Left lung (tissue), 10 donors: ENCODE data around the gene KMT2E. TPM values are rescaled to one million over a fixed set of nuclear protein-coding genes. Genes with fewer than 3 reads are reported as not detected.
A peak's percentile ranks its signal among the peaks of the same experiment; 100 is the strongest.

ENCODE experiments used
- ATAC-seq: fragments of 200-7000 bp; cut with Tn5 transposase; one replicate; pipeline ENCODE4 v1.9.1; 2020; ENCODE audit warnings: moderate library complexity
- DNase-seq, 4 donors: peaks; one replicate each; pipeline ENCODE4 v3.0.0-alpha.2; 2013 to 2020
- H3K27ac ChIP-seq, 2 donors: fragments of 200-600 bp; sonication (generic) in 1 of 2; one replicate each; pipeline versions ENCODE4 v1.5.0 to v1.8.0; 2020 to 2021
- H3K27me3 ChIP-seq, 2 donors: fragments of 200-600 bp; sonication (generic) in 1 of 2; one replicate each; pipeline versions ENCODE4 v1.5.0 to v1.8.0; 2020 to 2021
- H3K36me3 ChIP-seq, 2 donors: fragments of 200-600 bp; sonication (generic) in 1 of 2; one replicate each; pipeline versions ENCODE4 v1.5.0 to v1.8.0; 2020 to 2021
- H3K4me1 ChIP-seq, 2 donors: fragments of 200-600 bp; one replicate each; pipeline ENCODE4 v1.8.0; 2021
- H3K4me3 ChIP-seq, 2 donors: fragments of 200-600 bp; sonication (generic) in 1 of 2; one replicate each; pipeline versions ENCODE4 v1.5.0 to v1.8.0; 2020 to 2021; ENCODE audit warnings: mild to moderate bottlenecking in 1 of 2
- H3K9me3 ChIP-seq, 2 donors: fragments of 200-600 bp; sonication (generic) in 1 of 2; one replicate each; pipeline versions ENCODE4 v1.5.0 to v1.8.0; 2020 to 2021
- intact Hi-C, 2 donors: fragments of 100-400 bp; cut with DNase I; formaldehyde crosslinking; loops; one replicate each; pipeline versions ENCODE4 v1.11.2 to v1.14.2; 2022
- polyA plus RNA-seq, 6 donors: library from polyadenylated mRNA; unstranded; fragments of 120-200 nt; gene quantifications; one replicate each; pipeline ENCODE4 v1.2.1, GENCODE V29; 2013; ENCODE audit not compliant: insufficient read length in 6 of 6
- total RNA-seq, 2 donors: library from RNA; stranded (reverse); fragmentation: NEBNext Ultra II Directional; extraction: Animal tissue kit (Norgen Biotek cat#: 25700); gene quantifications; one replicate each; pipeline ENCODE4 v1.2.1, GENCODE V29; 2021
- TF ChIP-seq, protein P1 (sequence below), 2 donors: fragments of 200-600 bp; sonication (generic) in 1 of 2; IDR thresholded peaks; one replicate each; pipeline versions ENCODE4 v1.5.0 to v1.8.0; 2021; ENCODE audit warnings: antibody characterized with exemption in 2 of 2
- donor health status: DM: no; HTN: yes; CAD: no.
- donor health status: DM: no; HTN: no; CAD: no.

KMT2E gene
- total and polyA plus RNA-seq, 8 donors, result 74.5 to 101 (median 84.7) TPM

DNA sequence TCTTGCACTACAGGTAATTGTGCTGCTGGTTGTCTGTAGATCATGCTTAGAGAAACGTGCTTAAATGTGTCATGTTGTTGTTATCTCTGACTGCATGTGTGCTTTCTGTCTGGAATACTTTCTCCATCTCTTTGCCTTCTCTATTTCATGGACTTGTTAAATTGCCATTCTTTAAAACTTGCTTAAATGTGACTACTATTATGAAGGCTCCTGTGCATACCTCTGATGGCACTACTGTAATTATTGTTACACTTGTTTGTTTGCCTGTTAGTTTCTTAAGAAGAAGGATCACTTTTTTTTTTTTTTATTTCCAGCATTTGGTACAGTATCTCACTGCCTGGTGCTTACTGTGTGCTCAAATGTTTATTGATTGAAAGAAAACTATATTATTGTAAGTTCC lies 41.6 kb downstream of the KMT2E start:
- no peak overlapping the region for H3K27ac ChIP-seq
- ATAC-seq, result no peak
- intact Hi-C loops, result no loop called here
- H3K9me3 ChIP-seq, result no peaks in the 10 kb centered on the region
- peaks cover 9 to 42% of the 10 kb centered on the region in 2 donors for H3K4me1 ChIP-seq
- no peaks in the 10 kb centered on the region for H3K27me3 ChIP-seq
- no peak overlapping the region for H3K4me3 ChIP-seq
- peaks cover 0 to 27% of the 10 kb centered on the region in 2 donors for H3K36me3 ChIP-seq
- no peak for DNase-seq
- TF ChIP-seq, protein P1, sequence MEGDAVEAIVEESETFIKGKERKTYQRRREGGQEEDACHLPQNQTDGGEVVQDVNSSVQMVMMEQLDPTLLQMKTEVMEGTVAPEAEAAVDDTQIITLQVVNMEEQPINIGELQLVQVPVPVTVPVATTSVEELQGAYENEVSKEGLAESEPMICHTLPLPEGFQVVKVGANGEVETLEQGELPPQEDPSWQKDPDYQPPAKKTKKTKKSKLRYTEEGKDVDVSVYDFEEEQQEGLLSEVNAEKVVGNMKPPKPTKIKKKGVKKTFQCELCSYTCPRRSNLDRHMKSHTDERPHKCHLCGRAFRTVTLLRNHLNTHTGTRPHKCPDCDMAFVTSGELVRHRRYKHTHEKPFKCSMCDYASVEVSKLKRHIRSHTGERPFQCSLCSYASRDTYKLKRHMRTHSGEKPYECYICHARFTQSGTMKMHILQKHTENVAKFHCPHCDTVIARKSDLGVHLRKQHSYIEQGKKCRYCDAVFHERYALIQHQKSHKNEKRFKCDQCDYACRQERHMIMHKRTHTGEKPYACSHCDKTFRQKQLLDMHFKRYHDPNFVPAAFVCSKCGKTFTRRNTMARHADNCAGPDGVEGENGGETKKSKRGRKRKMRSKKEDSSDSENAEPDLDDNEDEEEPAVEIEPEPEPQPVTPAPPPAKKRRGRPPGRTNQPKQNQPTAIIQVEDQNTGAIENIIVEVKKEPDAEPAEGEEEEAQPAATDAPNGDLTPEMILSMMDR (IDR thresholded peaks at IDR 0.05), result no peak

DNA sequence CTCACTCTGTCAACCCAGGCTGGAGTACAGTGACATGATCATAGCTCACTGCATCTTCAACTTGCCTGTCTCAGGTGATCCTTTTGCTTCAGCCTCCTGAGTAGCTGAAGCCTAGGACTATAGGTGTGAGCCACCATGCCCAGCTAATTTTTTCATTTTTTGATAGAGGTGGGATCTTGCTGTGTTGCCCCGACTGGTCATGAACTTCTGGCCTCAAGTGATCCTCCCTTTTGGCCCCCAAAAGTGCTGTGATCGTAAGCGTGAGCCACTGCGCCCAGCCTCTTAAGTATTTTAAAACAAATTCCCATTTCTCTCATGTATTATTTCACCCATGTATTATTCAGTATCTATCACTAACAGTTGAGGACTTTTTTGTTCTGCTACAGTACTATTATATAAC lies 43.5 kb downstream of the KMT2E start:
- H3K9me3 ChIP-seq, result no peaks in the 10 kb centered on the region
- TF ChIP-seq, protein P1 (IDR thresholded peaks at IDR 0.05), result no peak
- H3K27me3 ChIP-seq, result no peaks in the 10 kb centered on the region
- H3K36me3 ChIP-seq, result peaks cover 0 to 8% of the 10 kb centered on the region in 2 donors
- H3K27ac ChIP-seq, result no peak overlapping the region
- H3K4me3 ChIP-seq, result no peak overlapping the region
- no peak for DNase-seq
- ATAC-seq, result no peak
- intact Hi-C loops, result no loop called here
- H3K4me1 ChIP-seq, result peaks cover 9 to 49% of the 10 kb centered on the region in 2 donors

DNA sequence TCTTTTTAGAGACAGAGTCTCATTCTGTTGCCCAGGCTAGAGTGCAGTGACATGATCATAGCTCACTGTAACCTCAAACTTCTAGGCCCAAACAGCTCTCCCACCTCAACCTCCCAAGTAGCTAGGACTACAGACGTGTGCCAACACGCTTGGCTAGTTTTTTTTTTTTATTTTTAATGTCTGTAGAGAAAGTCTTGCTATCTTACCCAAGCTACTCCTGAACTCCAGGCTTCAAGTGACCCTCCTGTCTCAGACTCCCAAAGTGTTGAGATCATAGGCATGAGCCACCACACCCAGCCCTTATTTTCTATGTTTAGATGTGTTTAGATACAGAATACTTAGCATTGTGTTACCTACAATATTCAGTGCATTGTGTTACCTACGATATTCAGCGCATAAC lies 46.4 kb downstream of the KMT2E start:
- no peak overlapping the region for H3K4me3 ChIP-seq
- ATAC-seq, result peak; percentile 22
- no peaks in the 10 kb centered on the region for H3K27me3 ChIP-seq
- intact Hi-C loops, result no loop called here
- no peaks in the 10 kb centered on the region for H3K9me3 ChIP-seq
- peaks cover 9 to 42% of the 10 kb centered on the region in 2 donors for H3K4me1 ChIP-seq
- peaks cover 0 to 31% of the 10 kb centered on the region in 2 donors for H3K36me3 ChIP-seq
- H3K27ac ChIP-seq, result no peak overlapping the region
- TF ChIP-seq, protein P1 (IDR thresholded peaks at IDR 0.05), result no peak
- DNase-seq, result no peak

DNA sequence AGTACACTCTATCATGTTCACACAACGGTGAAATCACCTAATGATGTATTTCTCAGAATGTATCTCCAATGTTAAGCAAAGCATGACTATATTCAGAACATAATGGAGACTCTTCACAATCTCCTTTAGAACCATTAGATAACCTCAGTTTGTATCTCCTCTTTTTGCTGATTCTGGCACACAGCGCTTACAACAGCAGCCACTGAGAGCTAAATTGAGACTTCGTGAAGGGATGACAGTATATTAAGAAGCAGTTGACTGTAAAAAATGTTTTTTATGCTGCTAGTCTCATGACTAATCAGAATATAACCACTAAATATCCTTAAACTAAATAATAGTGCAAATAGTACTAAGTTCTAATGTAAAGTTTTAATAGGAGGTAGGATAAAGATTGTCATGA lies 46.9 kb downstream of the KMT2E start:
- Histone ChIP-seq H3K4me3 (no peak overlapping the region), H3K27ac (no peak overlapping the region), H3K4me1 (peaks cover 9 to 43% of the 10 kb centered on the region in 2 donors), H3K27me3 (no peaks in the 10 kb centered on the region), H3K36me3 (peaks cover 0 to 34% of the 10 kb centered on the region in 2 donors), H3K9me3 (no peaks in the 10 kb centered on the region)
- TF ChIP-seq, protein P1 (IDR thresholded peaks at IDR 0.05), result no peak
- DNase-seq (no peak), ATAC-seq (no peak)
- intact Hi-C loops, result no loop called here

DNA sequence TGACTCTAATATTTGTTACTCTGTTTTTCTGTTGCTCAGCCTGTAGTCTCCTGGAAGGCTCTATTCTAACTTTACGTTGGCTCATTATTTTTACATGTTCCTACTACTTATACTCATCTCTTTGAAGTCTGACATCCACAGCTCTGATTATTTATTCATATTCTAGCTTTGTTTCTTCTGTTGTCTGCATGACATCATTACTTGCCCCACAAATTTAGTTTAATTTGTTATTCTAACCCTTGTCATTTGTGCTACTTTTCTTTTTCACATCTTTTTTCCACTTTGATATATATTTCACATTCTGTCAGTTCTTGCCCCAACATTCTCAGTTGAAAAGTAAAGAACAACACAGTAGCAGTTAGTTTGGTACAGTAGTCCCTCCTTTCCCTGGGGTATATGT lies 51.1 kb downstream of the KMT2E start:
- no peak for ATAC-seq
- H3K27me3 ChIP-seq, result no peaks in the 10 kb centered on the region
- H3K9me3 ChIP-seq, result no peaks in the 10 kb centered on the region
- peaks cover 0 to 68% of the 10 kb centered on the region in 2 donors for H3K36me3 ChIP-seq
- intact Hi-C loops, result no loop called here
- H3K4me1 ChIP-seq, result peaks cover 0 to 22% of the 10 kb centered on the region in 2 donors
- TF ChIP-seq, protein P1 (IDR thresholded peaks at IDR 0.05), result no peak
- DNase-seq, result no peak
- no peak overlapping the region for H3K27ac ChIP-seq
- no peak overlapping the region for H3K4me3 ChIP-seq
